Caco-2 (cell line): Measurements from ENCODE around the gene PRCP. TPM values are rescaled to one million over a fixed set of nuclear protein-coding genes. Genes with fewer than 3 reads are reported as not detected.

Source experiments
- BruUV-seq: library from RNA; stranded (reverse); fragments of 400-500 nt; replicated peaks from 2 replicates; lab custom pipeline; 2021; lab: Mats Ljungman, UMichigan
- CTCF ChIA-PET: fragments of 300-600 bp; sonication (Branson Sonifier 250); formaldehyde crosslinking; loops from one replicate; lab custom pipeline; 2022; ENCODE audit warnings: antibody characterized with exemption; lab: Charles Lee
- POLR2A ChIA-PET: fragments of 300-600 bp; sonication (Branson Sonifier 250); formaldehyde crosslinking; loops from one replicate; lab custom pipeline; 2022; ENCODE audit warnings: antibody characterized with exemption; lab: Charles Lee
- DNase-seq, 2 experiments: peaks; one replicate each; pipeline versions ENCODE4 v3.0.0 to v3.0.0-alpha.2; 2020 to 2022
- H3K27me3 ChIP-seq: replicated peaks from 2 replicates; pipeline ENCODE4 v1.6.0; 2011; ENCODE audit warnings: low read length; ENCODE audit not compliant: control insufficient read depth, insufficient read depth
- H3K36me3 ChIP-seq: 2 replicates; pipeline ENCODE4 v1.5.1; 2011; ENCODE audit warnings: low read length; ENCODE audit not compliant: control insufficient read depth, insufficient read depth
- H3K4me1 ChIP-seq: fragments of 250-450 bp; sonication (Bioruptor Pico); 2 replicates; pipeline ENCODE4 v1.5.1; 2020; ENCODE audit warnings: mild to moderate bottlenecking
- H3K4me3 ChIP-seq: 2 replicates; pipeline ENCODE4 v1.5.1; 2011; ENCODE audit warnings: low read depth, mild to moderate bottlenecking, control low read depth, low read length
- H3K9me3 ChIP-seq: fragments of 250-450 bp; sonication (Bioruptor Pico); 2 replicates; pipeline ENCODE4 v1.5.1; 2020; ENCODE audit warnings: mild to moderate bottlenecking, moderate library complexity
- H3K27ac Mint-ChIP-seq: one replicate; pipeline ENCODE4 v1.8.0; 2022; ENCODE audit warnings: mixed read lengths; ENCODE audit not compliant: unreplicated experiment
- H3K27me3 Mint-ChIP-seq: one replicate; pipeline ENCODE4 v1.8.0; 2022; ENCODE audit warnings: mixed read lengths; ENCODE audit not compliant: insufficient read depth, unreplicated experiment
- H3K36me3 Mint-ChIP-seq: one replicate; pipeline ENCODE4 v1.8.0; 2022; ENCODE audit warnings: mild to moderate bottlenecking, mixed read lengths; ENCODE audit not compliant: insufficient read depth, unreplicated experiment
- H3K4me1 Mint-ChIP-seq: one replicate; pipeline ENCODE4 v1.8.0; 2022; ENCODE audit warnings: low read depth, mixed read lengths; ENCODE audit not compliant: unreplicated experiment
- H3K4me3 Mint-ChIP-seq: one replicate; pipeline ENCODE4 v1.8.0; 2022; ENCODE audit warnings: mild to moderate bottlenecking, moderate library complexity, mixed read lengths; ENCODE audit not compliant: unreplicated experiment
- H3K9me3 Mint-ChIP-seq: one replicate; pipeline ENCODE4 v1.8.0; 2022; ENCODE audit warnings: mixed read lengths; ENCODE audit not compliant: unreplicated experiment
- CTCF ChIP-seq, 2 experiments: fragments of 200-600 bp in 1 of 2; IDR thresholded peaks; 1 replicate in 1 of 2; 2 replicates in 1 of 2; pipeline versions ENCODE4 v1.5.1 to v1.8.0; 2011 to 2022; ENCODE audit warnings: antibody characterized with exemption in 1 of 2, control low read depth in 1 of 2, inconsistent platforms in 1 of 2, low read depth in 1 of 2, low read length in 1 of 2, mild to moderate bottlenecking in 1 of 2, moderate library complexity in 1 of 2; ENCODE audit not compliant: insufficient read depth in 1 of 2, severe bottlenecking in 1 of 2, unreplicated experiment in 1 of 2
- intact Hi-C: fragments of 100-400 bp; cut with micrococcal nuclease; formaldehyde crosslinking; loops from one replicate; pipeline ENCODE4 v1.10.0; 2022; ENCODE audit not compliant: unreplicated experiment
- total RNA-seq: library from RNA; stranded (reverse); gene quantifications from 2 replicates; pipeline ENCODE4 v1.2.3, GENCODE V29; 2022

PRCP gene
- total RNA-seq, 1 experiment from 2014 or later = 107 TPM

GRCh38 chr11:82829101-82829500, 71.1 kb downstream of the PRCP start:
- no peak for TF ChIP-seq CTCF (IDR thresholded peaks at IDR 0.05; ENCODE audit: insufficient read depth in 1 of 2, low read depth in 1 of 2, low read length in 1 of 2, severe bottlenecking in 1 of 2, unreplicated experiment in 1 of 2)
- CTCF ChIA-PET = interaction anchor here (0.6 kb wide), 1 partner anchor 464 kb away, joined by 3 read pairs; no protein-coding TSS in a partner anchor
- peaks cover 11% of the 10 kb centered on the region for H3K4me1 Mint-ChIP-seq

GRCh38 chr11:82828472-82828871, 71.8 kb downstream of the PRCP start:
- H3K36me3 ChIP-seq = no peaks in the 10 kb centered on the region
- no peaks in the 10 kb centered on the region for H3K9me3 Mint-ChIP-seq
- no peak for DNase-seq
- BruUV-seq = no TSS peak
- CTCF ChIA-PET = no interaction called here
- no peaks in the 10 kb centered on the region for H3K36me3 Mint-ChIP-seq
- H3K4me1 ChIP-seq = peaks cover 8% of the 10 kb centered on the region
- POLR2A ChIA-PET = no interaction called here
- H3K27me3 Mint-ChIP-seq = no peaks in the 10 kb centered on the region
- H3K4me3 Mint-ChIP-seq = no peak overlapping the region
- intact Hi-C loops = no loop called here
- H3K27ac Mint-ChIP-seq = no peak overlapping the region
- no peaks in the 10 kb centered on the region for H3K9me3 ChIP-seq
- no peak overlapping the region for H3K4me3 ChIP-seq
- TF ChIP-seq CTCF (IDR thresholded peaks at IDR 0.05; ENCODE audit: insufficient read depth in 1 of 2, low read depth in 1 of 2, low read length in 1 of 2, severe bottlenecking in 1 of 2, unreplicated experiment in 1 of 2) = no peak
- no peaks in the 10 kb centered on the region for H3K27me3 ChIP-seq
- H3K4me1 Mint-ChIP-seq = peaks cover 11% of the 10 kb centered on the region

More at GRCh38 chr11:82829101-82829500, 71.1 kb downstream of the PRCP start:
- BruUV-seq = no TSS peak
- Histone ChIP-seq H3K36me3 (no peaks in the 10 kb centered on the region), H3K4me3 (no peak overlapping the region), H3K27me3 (no peaks in the 10 kb centered on the region), H3K9me3 (no peaks in the 10 kb centered on the region), H3K4me1 (peaks cover 8% of the 10 kb centered on the region)
- no peak overlapping the region for H3K4me3 Mint-ChIP-seq
- H3K9me3 Mint-ChIP-seq = no peaks in the 10 kb centered on the region
- H3K27me3 Mint-ChIP-seq = no peaks in the 10 kb centered on the region
- DNase-seq = no peak
- intact Hi-C loops = no loop called here
- no peak overlapping the region for H3K27ac Mint-ChIP-seq
- POLR2A ChIA-PET = no interaction called here
- H3K36me3 Mint-ChIP-seq = no peaks in the 10 kb centered on the region

- no peak for TF ChIP-seq CTCF (IDR thresholded peaks at IDR 0.05; ENCODE audit: insufficient read depth in 1 of 2, low read depth in 1 of 2, low read length in 1 of 2, severe bottlenecking in 1 of 2, unreplicated experiment in 1 of 2)
- H3K4me1 Mint-ChIP-seq = peaks cover 11% of the 10 kb centered on the region
- Histone ChIP-seq H3K36me3 (no peaks in the 10 kb centered on the region), H3K9me3 (no peaks in the 10 kb centered on the region), H3K4me1 (peaks cover 8% of the 10 kb centered on the region), H3K27me3 (no peaks in the 10 kb centered on the region), H3K4me3 (no peak overlapping the region)
- no peak overlapping the region for H3K4me3 Mint-ChIP-seq
- ChIA-PET POLR2A (interaction anchor here (1.0 kb wide), 1 partner anchor 75 kb away, joined by 11 read pairs; the partner anchor contains the start of gene DDIAS), CTCF (no interaction called here)
- H3K27me3 Mint-ChIP-seq = no peaks in the 10 kb centered on the region
- intact Hi-C loops = no loop called here
- no peak overlapping the region for H3K27ac Mint-ChIP-seq
- BruUV-seq = no TSS peak
- no peak for DNase-seq
- no peaks in the 10 kb centered on the region for H3K9me3 Mint-ChIP-seq
- H3K36me3 Mint-ChIP-seq = no peaks in the 10 kb centered on the region
These were observed 73.7 kb downstream of the PRCP start for GRCh38 chr11:82826526-82826925.
